GM06990 (cell line): Measurements from ENCODE around the gene ADGRL3.

Source experiments
- DNase-seq: peaks from one replicate; pipeline ENCODE4 v3.0.0-alpha.2; 2011; ENCODE audit not compliant: insufficient read length; ENCODE audit errors: extremely low read depth
- H3K27me3 ChIP-seq: replicated peaks from 2 replicates; pipeline ENCODE4 v1.6.0; 2011; ENCODE audit warnings: low read length; ENCODE audit not compliant: control insufficient read depth, insufficient read depth
- H3K36me3 ChIP-seq: 2 replicates; pipeline ENCODE4 v1.5.1; 2011; ENCODE audit warnings: low read length; ENCODE audit not compliant: control insufficient read depth, insufficient read depth
- H3K4me3 ChIP-seq: replicated peaks from 2 replicates; pipeline ENCODE4 v1.5.1; 2011; ENCODE audit warnings: low read depth, mild to moderate bottlenecking, control low read depth, low read length
- TF ChIP-seq, protein P1 (sequence below): IDR thresholded peaks from 2 replicates; pipeline ENCODE4 v1.5.1; 2011; ENCODE audit warnings: low read length, control low read depth, mild to moderate bottlenecking, inconsistent platforms; ENCODE audit not compliant: insufficient read depth, poor library complexity, severe bottlenecking

Gene ADGRL3

GRCh38 chr4:61527888-61528287 lies 327.8 kb downstream of the ADGRL3 start:
- TF ChIP-seq, protein P1, sequence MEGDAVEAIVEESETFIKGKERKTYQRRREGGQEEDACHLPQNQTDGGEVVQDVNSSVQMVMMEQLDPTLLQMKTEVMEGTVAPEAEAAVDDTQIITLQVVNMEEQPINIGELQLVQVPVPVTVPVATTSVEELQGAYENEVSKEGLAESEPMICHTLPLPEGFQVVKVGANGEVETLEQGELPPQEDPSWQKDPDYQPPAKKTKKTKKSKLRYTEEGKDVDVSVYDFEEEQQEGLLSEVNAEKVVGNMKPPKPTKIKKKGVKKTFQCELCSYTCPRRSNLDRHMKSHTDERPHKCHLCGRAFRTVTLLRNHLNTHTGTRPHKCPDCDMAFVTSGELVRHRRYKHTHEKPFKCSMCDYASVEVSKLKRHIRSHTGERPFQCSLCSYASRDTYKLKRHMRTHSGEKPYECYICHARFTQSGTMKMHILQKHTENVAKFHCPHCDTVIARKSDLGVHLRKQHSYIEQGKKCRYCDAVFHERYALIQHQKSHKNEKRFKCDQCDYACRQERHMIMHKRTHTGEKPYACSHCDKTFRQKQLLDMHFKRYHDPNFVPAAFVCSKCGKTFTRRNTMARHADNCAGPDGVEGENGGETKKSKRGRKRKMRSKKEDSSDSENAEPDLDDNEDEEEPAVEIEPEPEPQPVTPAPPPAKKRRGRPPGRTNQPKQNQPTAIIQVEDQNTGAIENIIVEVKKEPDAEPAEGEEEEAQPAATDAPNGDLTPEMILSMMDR = no peak

GRCh38 chr4:61528595-61528994 lies 328.5 kb downstream of the ADGRL3 start:
- TF ChIP-seq, protein P1 = no peak
- no peak overlapping the region for H3K4me3 ChIP-seq
- H3K27me3 ChIP-seq = no peaks in the 10 kb centered on the region
- DNase-seq = no peak
- no peaks in the 10 kb centered on the region for H3K36me3 ChIP-seq

More at GRCh38 chr4:61527888-61528287, 327.8 kb downstream of the ADGRL3 start:
- Histone ChIP-seq H3K4me3 (no peak overlapping the region), H3K36me3 (no peaks in the 10 kb centered on the region), H3K27me3 (no peaks in the 10 kb centered on the region)
- DNase-seq = no peak

GRCh38 chr4:61531188-61531587 lies 331.1 kb downstream of the ADGRL3 start:
- no peaks in the 10 kb centered on the region for H3K27me3 ChIP-seq
- H3K4me3 ChIP-seq = no peak overlapping the region
- no peaks in the 10 kb centered on the region for H3K36me3 ChIP-seq

DNA sequence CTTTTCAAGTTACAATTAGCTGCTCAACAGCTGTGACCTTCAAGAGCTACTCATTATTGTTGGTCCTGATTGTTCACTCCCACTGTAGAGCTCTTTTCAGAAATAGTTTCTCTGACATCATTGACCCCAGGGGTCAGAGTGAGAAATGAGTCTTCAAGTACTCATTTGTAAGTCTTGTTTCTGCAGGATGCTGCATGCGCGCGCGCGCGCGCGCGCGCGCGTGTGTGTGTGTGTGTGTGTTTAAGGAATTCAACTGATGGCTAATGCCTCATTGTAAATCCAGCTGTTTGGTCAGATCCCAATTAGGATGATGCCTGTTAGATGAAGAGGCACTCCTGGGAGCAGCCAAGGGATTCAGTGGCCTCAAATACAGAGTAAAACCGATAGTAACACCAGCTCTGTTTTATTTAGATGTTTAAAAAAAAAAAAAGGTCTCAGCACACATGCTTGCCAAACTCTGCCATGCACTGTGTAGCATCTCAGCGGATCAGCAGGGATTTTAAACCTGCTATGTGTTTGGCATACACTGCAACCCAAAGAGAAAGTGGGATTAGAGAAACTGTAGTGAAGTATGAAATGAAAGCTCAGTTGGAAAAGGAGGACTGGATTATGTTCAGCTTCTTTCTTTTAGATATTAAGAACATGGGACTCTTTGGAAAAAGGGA lies 332.3 kb downstream of the ADGRL3 start:
- DNase-seq = no peak
- TF ChIP-seq, protein P1 = no peak
- Histone ChIP-seq H3K4me3 (no peak overlapping the region), H3K36me3 (no peaks in the 10 kb centered on the region), H3K27me3 (no peaks in the 10 kb centered on the region)

More at GRCh38 chr4:61531188-61531587, 331.1 kb downstream of the ADGRL3 start:
- DNase-seq = no peak
- TF ChIP-seq, protein P1 = no peak

- DNase-seq = no peak
- Histone ChIP-seq H3K27me3 (no peaks in the 10 kb centered on the region), H3K4me3 (no peak overlapping the region), H3K36me3 (no peaks in the 10 kb centered on the region)
- TF ChIP-seq, protein P1 = no peak
Measured at GRCh38 chr4:61533140-61533539, 333.0 kb downstream of the ADGRL3 start.
